T-cell (primary cell): Measurements from ENCODE around the gene TSPAN18. TPM values are rescaled to one million over a fixed set of nuclear protein-coding genes. Genes with fewer than 3 reads are reported as not detected.

ENCODE experiments used
- ATAC-seq, 4 experiments: fragments of 200-7000 bp in 3 of 4; fragments of 150-1000 bp in 1 of 4; cut with Tn5 transposase; replicated peaks in 1 of 4; 1 replicate in 3 of 4; 2 replicates in 1 of 4; pipeline ENCODE4 v1.10.0; 2021; ENCODE audit warnings: moderate library complexity in 3 of 4, mild to moderate bottlenecking in 2 of 4, moderate number of reproducible peaks in 1 of 4
- CTCF ChIA-PET, 2 donors: fragments of 300-600 bp; sonication (Branson Sonifier 250); formaldehyde crosslinking; loops; one replicate each; lab custom pipeline; 2022; ENCODE audit warnings: antibody characterized with exemption in 2 of 2; lab: Charles Lee
- POLR2A ChIA-PET, 2 donors: fragments of 300-600 bp; sonication (Branson Sonifier 250); formaldehyde crosslinking; loops; one replicate each; lab custom pipeline; 2022; ENCODE audit warnings: antibody characterized with exemption in 2 of 2; lab: Charles Lee
- DNase-seq, 35 experiments: peaks; one replicate each; pipeline versions ENCODE4 v3.0.0 to v3.0.0-alpha.2; 2013 to 2023
- H3K27ac ChIP-seq: one replicate; pipeline ENCODE4 v1.5.1; 2013; ENCODE audit warnings: low read length
- H3K27me3 ChIP-seq, 2 experiments: replicated peaks in 1 of 2; 1 replicate in 1 of 2; 2 replicates in 1 of 2; pipeline versions ENCODE4 v1.6.1 to v1.7.0; 2013; ENCODE audit warnings: low read length in 1 of 2, mixed read lengths in 1 of 2; ENCODE audit not compliant: control insufficient read depth in 2 of 2, insufficient read depth in 2 of 2; ENCODE audit errors: extremely low read depth in 1 of 2
- H3K36me3 ChIP-seq, 2 donors: 1 replicate in 1 of 2; 2 replicates in 1 of 2; pipeline versions ENCODE4 v1.6.1 to v1.7.0; 2013; ENCODE audit warnings: low read length in 1 of 2; ENCODE audit not compliant: control insufficient read depth in 2 of 2, insufficient read depth in 1 of 2; ENCODE audit errors: extremely low read depth in 1 of 2
- H3K4me1 ChIP-seq, 2 experiments: 1 replicate in 1 of 2; 2 replicates in 1 of 2; pipeline versions ENCODE4 v1.6.1 to v1.7.0; 2013; ENCODE audit warnings: low read length in 2 of 2, mixed read lengths in 1 of 2; ENCODE audit not compliant: insufficient read depth in 2 of 2, control insufficient read depth in 1 of 2; ENCODE audit errors: extremely low read depth in 1 of 2
- H3K4me3 ChIP-seq, 2 donors: 1 replicate in 1 of 2; 2 replicates in 1 of 2; pipeline versions ENCODE4 v1.5.1 to v1.7.0; 2013; ENCODE audit warnings: mild to moderate bottlenecking in 2 of 2, low read length in 1 of 2, moderate library complexity in 1 of 2; ENCODE audit not compliant: control insufficient read depth in 1 of 2; ENCODE audit errors: extremely low read depth in 1 of 2
- H3K9me3 ChIP-seq: 2 replicates; pipeline ENCODE4 v1.7.0; 2013
- H3K27ac Mint-ChIP-seq, 2 donors: one replicate each; pipeline ENCODE4 v1.8.0; 2020 to 2021; ENCODE audit warnings: mild to moderate bottlenecking in 2 of 2, mixed read lengths in 2 of 2
- H3K27me3 Mint-ChIP-seq, 2 donors: one replicate each; pipeline ENCODE4 v1.8.0; 2021 to 2022; ENCODE audit warnings: mixed read lengths in 2 of 2
- H3K36me3 Mint-ChIP-seq: one replicate; pipeline ENCODE4 v1.8.0; 2021; ENCODE audit warnings: mixed read lengths
- H3K4me1 Mint-ChIP-seq, 3 donors: one replicate each; pipeline ENCODE4 v1.8.0; 2020 to 2022; ENCODE audit warnings: mixed read lengths in 3 of 3, mild to moderate bottlenecking in 1 of 3
- H3K4me3 Mint-ChIP-seq, 3 donors: one replicate each; pipeline ENCODE4 v1.8.0; 2020 to 2022; ENCODE audit warnings: mild to moderate bottlenecking in 3 of 3, mixed read lengths in 3 of 3, moderate library complexity in 3 of 3
- H3K9me3 Mint-ChIP-seq, 3 donors: one replicate each; pipeline ENCODE4 v1.8.0; 2020 to 2022; ENCODE audit warnings: mixed read lengths in 3 of 3
- WGBS: methylation state at CpG from one replicate; pipeline ENCODE4 v1.1.5; 2013; ENCODE audit warnings: missing lambda C conversion rate; ENCODE audit not compliant: insufficient coverage; 5-methylcytosine and 5-hydroxymethylcytosine counted together
- total RNA-seq, 35 experiments: library from RNA in 6 of 35; stranded (reverse) in 6 of 35; fragments of 120-200 nt in 1 of 35; gene quantifications; one replicate each; pipeline versions ENCODE4 v1.2.1 to v1.2.4 and lab custom pipeline; 2013 to 2026

Gene TSPAN18
- total RNA-seq, 5 donors from 2014 or later (not counting 1 experiment from before 2014, with no cell fraction given): 18.4 to 59.1 (median 25.7) TPM

DNA sequence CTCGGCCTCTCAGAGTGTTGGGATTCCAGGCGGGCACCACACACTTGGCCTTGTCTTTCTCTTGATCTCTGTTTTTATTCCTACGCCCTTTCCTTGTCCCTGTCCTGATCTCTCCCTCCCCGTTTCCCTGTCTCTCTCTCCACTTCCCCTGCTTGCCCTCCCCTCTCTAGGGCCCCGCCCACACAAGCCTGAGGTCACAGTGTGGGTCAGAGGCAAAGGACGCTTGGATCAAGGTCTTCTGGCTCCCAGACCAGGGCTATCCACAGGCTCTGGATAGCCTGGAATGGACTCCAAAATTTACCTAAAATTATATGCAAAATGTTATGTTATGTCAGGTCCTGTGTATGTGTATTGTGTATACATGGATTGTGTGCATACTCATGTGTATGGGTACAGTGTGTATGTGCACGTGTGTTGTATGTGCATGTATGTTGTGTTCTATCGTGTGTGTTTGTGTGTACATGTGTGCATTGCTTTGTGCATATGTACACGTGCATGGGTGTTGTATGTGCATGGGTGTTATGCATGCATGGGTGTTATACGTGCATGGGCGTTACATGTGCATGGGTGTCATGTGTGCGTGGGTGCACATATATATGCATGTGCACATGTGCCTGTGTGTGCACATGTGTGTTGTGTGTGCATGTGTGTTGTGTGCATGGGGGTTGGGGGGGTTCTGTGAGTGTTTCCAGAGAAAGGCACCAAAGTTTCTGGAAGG lies 185.7 kb downstream of the TSPAN18 start:
- ChIA-PET CTCF (interaction anchor here (0.6 to 2.0 kb wide), 7 partner anchors 8 to 349 kb away, joined by 3 to 23 read pairs (median 4); no protein-coding TSS in a partner anchor), POLR2A (no interaction called here)
- H3K4me1 Mint-ChIP-seq: peaks cover 4 to 19% (median 11%) of the 10 kb centered on the region in 3 donors
- no peaks in the 10 kb centered on the region for H3K9me3 ChIP-seq
- H3K36me3 Mint-ChIP-seq: peaks cover 8% of the 10 kb centered on the region
- peaks cover 0 to 9% of the 10 kb centered on the region in 2 experiments for H3K27me3 ChIP-seq
- no peak overlapping the region for H3K27ac Mint-ChIP-seq
- 71% methylated on average over 10 of the region's 12 CpGs for WGBS
- no peak overlapping the region for H3K4me3 Mint-ChIP-seq
- H3K4me1 ChIP-seq: peaks cover 0 to 8% of the 10 kb centered on the region in 2 experiments
- no peaks in the 10 kb centered on the region for H3K27me3 Mint-ChIP-seq
- DNase-seq (no peak), ATAC-seq (no peak)
- peaks cover 0 to 14% of the 10 kb centered on the region in 2 donors for H3K36me3 ChIP-seq
- no peak overlapping the region for H3K27ac ChIP-seq
- H3K9me3 Mint-ChIP-seq: no peaks in the 10 kb centered on the region
- no peak overlapping the region for H3K4me3 ChIP-seq

- H3K27ac Mint-ChIP-seq: no peak overlapping the region
- POLR2A ChIA-PET: no interaction called here
- Histone ChIP-seq H3K27ac (no peak overlapping the region), H3K4me1 (peaks cover 0 to 8% of the 10 kb centered on the region in 2 experiments), H3K36me3 (peaks cover 0 to 14% of the 10 kb centered on the region in 2 donors), H3K27me3 (peaks cover 0 to 9% of the 10 kb centered on the region in 2 experiments), H3K4me3 (no peak overlapping the region), H3K9me3 (no peaks in the 10 kb centered on the region)
- no peak overlapping the region for H3K4me3 Mint-ChIP-seq
- H3K36me3 Mint-ChIP-seq: peaks cover 8% of the 10 kb centered on the region
- DNase-seq: no peak
- CTCF ChIA-PET: interaction anchor here in 1 of 2 donors (0.6 to 1.0 kb wide), 3 partner anchors 27 to 292 kb away, joined by 3 read pairs; no protein-coding TSS in a partner anchor
- H3K9me3 Mint-ChIP-seq: no peaks in the 10 kb centered on the region
- no peaks in the 10 kb centered on the region for H3K27me3 Mint-ChIP-seq
- no peak for ATAC-seq
- H3K4me1 Mint-ChIP-seq: peaks cover 4 to 19% (median 11%) of the 10 kb centered on the region in 3 donors
Observed at GRCh38 chr11:44913502-44913901, 186.7 kb downstream of the TSPAN18 start.

GRCh38 chr11:44914105-44914504 lies 187.3 kb downstream of the TSPAN18 start:
- H3K9me3 Mint-ChIP-seq: no peaks in the 10 kb centered on the region
- no peaks in the 10 kb centered on the region for H3K27me3 Mint-ChIP-seq
- POLR2A ChIA-PET: no interaction called here
- H3K27ac ChIP-seq: no peak overlapping the region
- peaks cover 8% of the 10 kb centered on the region for H3K36me3 Mint-ChIP-seq
- ATAC-seq: no peak
- no peak for DNase-seq
- H3K4me3 Mint-ChIP-seq: no peak overlapping the region
- peaks cover 4 to 19% (median 11%) of the 10 kb centered on the region in 3 donors for H3K4me1 Mint-ChIP-seq
- H3K4me3 ChIP-seq: no peak overlapping the region
- CTCF ChIA-PET: no interaction called here
- H3K9me3 ChIP-seq: no peaks in the 10 kb centered on the region
- peaks cover 0 to 9% of the 10 kb centered on the region in 2 experiments for H3K27me3 ChIP-seq
- no CpG with 5 or more reads among the region's 2 CpGs for WGBS
- H3K36me3 ChIP-seq: peaks cover 0 to 17% of the 10 kb centered on the region in 2 donors
- peaks cover 0 to 8% of the 10 kb centered on the region in 2 experiments for H3K4me1 ChIP-seq
- no peak overlapping the region for H3K27ac Mint-ChIP-seq

GRCh38 chr11:44915004-44915403 lies 188.2 kb downstream of the TSPAN18 start:
- Mint-ChIP-seq H3K4me3 (no peak overlapping the region), H3K27ac (no peak overlapping the region), H3K9me3 (no peaks in the 10 kb centered on the region), H3K4me1 (peaks cover 4 to 19% (median 11%) of the 10 kb centered on the region in 3 donors), H3K36me3 (peaks cover 13% of the 10 kb centered on the region), H3K27me3 (no peaks in the 10 kb centered on the region)
- peaks cover 0 to 8% of the 10 kb centered on the region in 2 experiments for H3K4me1 ChIP-seq
- DNase-seq: no peak
- 88% methylated on average over 5 of the region's 10 CpGs for WGBS
- H3K27me3 ChIP-seq: peaks cover 0 to 11% of the 10 kb centered on the region in 2 experiments
- ATAC-seq: no peak
- ChIA-PET POLR2A (no interaction called here), CTCF (no interaction called here)
- no peak overlapping the region for H3K4me3 ChIP-seq
- H3K36me3 ChIP-seq: peaks cover 0 to 24% of the 10 kb centered on the region in 2 donors
- no peaks in the 10 kb centered on the region for H3K9me3 ChIP-seq
- no peak overlapping the region for H3K27ac ChIP-seq

DNA sequence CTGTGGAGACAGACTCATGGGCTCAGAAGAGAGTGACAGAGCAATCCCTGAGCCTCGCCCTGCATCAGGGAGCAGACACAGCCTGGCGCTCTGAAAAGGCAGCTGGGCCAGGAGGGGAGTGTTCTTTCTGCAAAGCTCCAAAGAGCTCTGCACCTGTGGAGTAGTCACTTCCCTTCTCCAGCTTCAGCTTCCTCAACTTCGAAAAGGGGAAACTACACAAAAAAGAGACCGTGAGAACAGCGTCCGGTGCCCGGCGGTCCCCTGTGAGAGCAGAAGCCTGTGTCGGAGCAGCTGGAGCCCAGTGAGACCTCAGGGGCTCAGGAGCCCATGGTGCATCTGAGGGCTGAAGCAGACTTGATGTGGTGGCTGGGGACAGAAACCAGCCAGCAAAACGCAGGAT lies 188.9 kb downstream of the TSPAN18 start:
- no peak overlapping the region for H3K4me3 ChIP-seq
- DNase-seq (peak in 1 of 35 experiments; percentile 32), ATAC-seq (no peak)
- peaks cover 0 to 8% of the 10 kb centered on the region in 2 experiments for H3K4me1 ChIP-seq
- H3K27ac ChIP-seq: no peak overlapping the region
- Mint-ChIP-seq H3K4me1 (peaks cover 4 to 14% (median 10%) of the 10 kb centered on the region in 3 donors), H3K27ac (no peak overlapping the region), H3K27me3 (no peaks in the 10 kb centered on the region), H3K9me3 (no peaks in the 10 kb centered on the region), H3K4me3 (no peak overlapping the region), H3K36me3 (peaks cover 13% of the 10 kb centered on the region)
- no peaks in the 10 kb centered on the region for H3K9me3 ChIP-seq
- peaks cover 0 to 24% of the 10 kb centered on the region in 2 donors for H3K36me3 ChIP-seq
- ChIA-PET CTCF (interaction anchor here in 1 of 2 donors (1.0 kb wide), 1 partner anchor 189 kb away, joined by 3 read pairs; no protein-coding TSS in a partner anchor), POLR2A (no interaction called here)
- peaks cover 0 to 11% of the 10 kb centered on the region in 2 experiments for H3K27me3 ChIP-seq
- 58% methylated on average over 9 of the region's 10 CpGs for WGBS

- Histone ChIP-seq H3K4me1 (peaks cover 0 to 3% of the 10 kb centered on the region in 2 experiments), H3K36me3 (peaks cover 0 to 24% of the 10 kb centered on the region in 2 donors), H3K27me3 (peaks cover 0 to 4% of the 10 kb centered on the region in 2 experiments), H3K27ac (no peak overlapping the region), H3K9me3 (no peaks in the 10 kb centered on the region), H3K4me3 (no peak overlapping the region)
- ATAC-seq: no peak
- 69% methylated on average over 8 of the region's 8 CpGs for WGBS
- Mint-ChIP-seq H3K4me1 (peaks cover 0 to 7% (median 3%) of the 10 kb centered on the region in 3 donors), H3K9me3 (no peaks in the 10 kb centered on the region), H3K27me3 (no peaks in the 10 kb centered on the region), H3K27ac (no peak overlapping the region), H3K36me3 (peaks cover 9% of the 10 kb centered on the region), H3K4me3 (no peak overlapping the region)
- POLR2A ChIA-PET: no interaction called here
- no peak for DNase-seq
- CTCF ChIA-PET: interaction anchor here in 1 of 2 donors (1.0 kb wide), 1 partner anchor 188 kb away, joined by 3 read pairs; no protein-coding TSS in a partner anchor
Observed at GRCh38 chr11:44916331-44916730, 189.6 kb downstream of the TSPAN18 start.
